HG03175 (cell line): ENCODE data around the gene MYBBP1A.

Source experiments
- ATAC-seq: cut with Tn5 transposase; IDR thresholded peaks from one replicate; pipeline ENCODE4 v1.9.1; 2021; ENCODE audit warnings: mild to moderate bottlenecking, moderate library complexity; ENCODE audit not compliant: unreplicated experiment

The MYBBP1A gene

DNA sequence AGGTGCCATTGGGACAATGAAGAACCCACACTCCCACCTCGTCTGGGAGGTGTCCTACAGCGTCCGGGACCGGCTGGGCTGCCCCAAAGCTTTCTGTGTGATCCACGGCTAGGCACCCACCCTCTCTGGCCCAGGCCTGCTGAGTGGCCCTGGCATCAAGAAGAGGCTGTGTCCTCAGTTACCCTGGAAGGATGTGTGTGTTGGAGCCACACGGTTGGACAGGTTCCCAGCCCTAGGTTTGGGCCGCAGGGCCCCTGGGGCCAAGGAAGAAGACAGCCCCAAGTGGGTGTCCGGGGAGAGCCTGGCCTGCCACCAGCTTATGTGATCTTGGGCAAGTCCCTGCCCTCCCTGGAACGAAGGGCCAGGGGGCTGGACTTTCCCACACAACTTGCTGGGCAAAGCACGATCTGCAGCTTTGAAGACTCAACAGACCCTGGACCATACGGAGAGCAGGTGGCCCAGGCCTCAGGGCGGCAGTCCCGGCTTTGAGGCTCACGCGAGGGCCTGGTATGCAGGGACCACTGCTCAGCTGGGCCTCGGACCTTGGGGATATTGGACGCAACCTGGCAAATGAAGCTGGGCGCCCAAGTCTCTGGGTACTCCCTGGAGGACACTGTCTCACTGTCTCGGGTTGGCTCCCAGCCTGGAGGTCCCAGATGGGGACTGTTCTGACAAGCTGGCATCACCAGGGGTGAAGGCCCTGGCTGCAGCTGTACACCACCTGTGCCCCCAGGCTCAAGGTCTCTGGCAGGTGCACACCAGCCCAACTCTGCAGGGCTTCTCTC lies 17.5 kb downstream of the MYBBP1A start:
- ATAC-seq: no peak

DNA sequence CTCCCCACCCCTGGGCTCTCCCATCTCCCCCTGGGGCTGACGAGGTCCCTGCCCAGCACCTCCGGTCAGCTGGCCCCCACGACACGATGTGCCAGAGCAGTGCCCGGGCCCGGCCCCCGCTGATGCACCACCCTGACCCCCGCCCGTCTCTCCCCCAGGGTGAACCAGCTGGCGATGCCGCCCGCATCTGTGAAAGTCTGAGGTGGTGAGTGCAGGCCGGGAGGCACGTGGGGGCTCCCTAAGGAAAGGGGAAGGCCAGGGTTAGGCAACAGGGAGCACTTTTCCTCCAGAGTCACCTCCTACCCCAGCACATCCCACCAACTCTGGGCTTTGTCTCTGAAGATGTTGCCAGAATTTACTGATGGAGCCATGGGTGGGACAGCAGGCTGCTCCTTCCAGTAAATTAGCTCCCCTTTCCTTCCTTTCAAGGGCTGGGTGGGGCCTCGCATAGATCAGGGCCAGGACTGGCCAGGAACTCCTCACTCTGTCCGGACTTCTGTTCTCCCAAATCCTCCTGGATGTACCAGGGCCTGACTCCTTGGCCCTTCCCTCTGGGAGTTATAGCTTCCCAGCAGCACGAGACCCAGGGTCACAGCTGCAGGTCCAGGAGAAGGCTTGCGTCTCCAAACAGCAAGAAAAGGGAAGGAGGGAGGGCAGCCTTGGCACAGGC lies 18.3 kb downstream of the MYBBP1A start:
- ATAC-seq: no peak

DNA sequence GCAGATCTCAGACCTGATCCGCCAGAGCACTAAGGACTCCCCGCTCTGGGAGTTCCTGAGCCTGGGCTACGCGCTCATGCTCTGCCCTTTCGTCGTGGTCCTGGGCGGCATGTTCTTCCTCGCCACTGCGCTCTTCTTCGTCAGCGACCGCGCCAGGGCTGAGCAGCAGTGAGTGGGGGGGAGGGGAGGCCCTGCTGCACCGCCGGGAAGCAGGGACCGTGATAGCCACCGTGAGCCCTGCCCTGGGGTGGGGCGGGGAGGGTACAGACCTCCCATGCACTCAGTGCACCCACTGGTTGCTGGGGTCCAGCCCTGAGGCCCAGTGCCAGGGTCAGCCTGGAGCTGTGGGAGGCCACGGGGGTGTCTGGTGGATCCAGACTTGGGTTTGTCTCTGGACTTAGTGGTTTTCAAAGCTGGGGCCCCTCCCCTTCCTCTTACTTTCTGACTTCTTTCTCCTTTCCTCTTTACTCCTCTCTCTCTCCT lies 18.9 kb downstream of the MYBBP1A start:
- no peak for ATAC-seq

DNA sequence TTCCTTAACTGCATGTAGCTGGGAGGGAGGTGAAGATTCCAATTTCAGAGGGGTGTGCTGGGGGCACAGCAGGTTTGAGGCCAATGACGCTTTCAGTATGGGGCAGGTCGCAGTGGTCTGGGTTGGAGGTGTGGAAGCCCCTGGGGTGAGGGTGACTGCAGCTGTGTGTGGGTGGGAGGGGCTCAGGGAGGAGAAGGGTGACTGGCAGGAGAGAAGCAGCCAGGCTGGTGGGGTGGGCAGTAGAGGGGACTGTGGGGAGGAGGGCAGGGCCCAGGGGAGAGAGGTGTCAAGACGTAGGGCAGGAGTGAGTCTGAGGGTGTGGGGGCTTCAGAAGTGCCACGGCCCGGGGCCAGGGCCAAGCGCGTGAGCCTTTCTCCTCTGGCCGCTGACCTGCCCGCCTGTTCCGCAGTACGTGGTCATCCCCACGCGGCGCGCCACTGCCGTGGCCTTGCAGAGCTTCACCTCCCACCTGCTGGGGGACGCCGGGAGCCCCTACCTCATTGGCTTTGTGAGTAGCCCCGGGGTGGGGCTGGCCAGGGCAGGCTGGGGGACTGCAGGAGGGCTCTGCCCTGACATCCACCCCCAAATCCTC lies 19.4 kb downstream of the MYBBP1A start:
- ATAC-seq: no peak

DNA sequence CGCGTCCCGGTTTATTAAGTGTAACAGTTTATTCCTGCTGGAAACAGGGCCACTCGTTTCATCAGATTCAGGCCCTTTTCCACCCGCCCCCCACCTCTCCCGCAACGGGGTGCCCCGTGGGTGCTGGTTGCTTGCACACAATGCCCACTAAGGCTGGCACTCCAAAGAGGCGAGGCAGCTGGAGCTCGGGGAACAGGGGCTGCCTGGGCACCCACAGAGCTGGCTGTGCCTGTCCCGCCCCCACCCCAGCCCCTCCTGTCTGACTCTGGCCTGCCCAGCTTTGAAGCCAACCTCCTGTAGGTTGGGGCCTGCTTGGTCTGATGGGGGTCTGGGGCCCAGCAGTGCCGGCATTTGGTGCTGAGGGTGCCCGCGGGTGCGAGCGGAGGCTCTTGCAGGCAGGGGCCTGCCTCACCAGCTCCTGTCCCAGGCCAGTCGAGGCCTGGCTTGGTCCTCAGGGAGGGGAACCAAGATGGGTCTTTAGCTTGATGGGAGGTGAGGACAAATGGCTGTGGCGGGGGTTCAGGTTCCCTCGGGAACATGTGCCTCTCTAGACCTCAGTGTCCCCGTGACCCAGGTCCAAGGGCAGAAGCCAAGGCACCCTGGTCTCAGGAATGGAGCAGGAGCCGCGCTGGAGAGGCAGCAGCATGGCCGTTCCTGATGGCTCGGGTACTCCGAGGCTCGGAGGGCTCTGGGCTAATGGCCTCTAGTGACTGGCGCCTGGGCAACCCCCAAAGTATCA lies 20.1 kb downstream of the MYBBP1A start:
- no peak for ATAC-seq

DNA sequence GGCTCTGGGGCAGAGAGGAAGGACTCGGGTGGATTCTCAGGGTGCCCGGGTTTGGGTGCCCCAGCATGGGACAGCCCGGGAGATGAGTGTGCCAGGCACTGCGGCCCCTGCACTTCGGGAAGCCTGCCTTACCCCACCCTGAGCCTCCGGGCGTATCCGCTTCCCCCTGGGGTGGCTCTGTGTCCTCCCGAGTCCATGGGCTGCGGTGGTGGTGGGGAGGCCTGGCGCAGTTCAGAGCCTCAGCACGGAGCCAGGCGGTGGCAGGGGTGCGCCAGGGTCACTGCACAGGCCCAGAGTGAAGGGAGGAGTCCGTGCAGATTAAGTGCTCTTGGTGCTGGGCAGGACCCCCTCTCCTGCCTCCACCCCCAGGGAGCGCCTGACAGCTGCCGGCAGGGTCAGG lies 20.7 kb downstream of the MYBBP1A start:
- no peak for ATAC-seq

DNA sequence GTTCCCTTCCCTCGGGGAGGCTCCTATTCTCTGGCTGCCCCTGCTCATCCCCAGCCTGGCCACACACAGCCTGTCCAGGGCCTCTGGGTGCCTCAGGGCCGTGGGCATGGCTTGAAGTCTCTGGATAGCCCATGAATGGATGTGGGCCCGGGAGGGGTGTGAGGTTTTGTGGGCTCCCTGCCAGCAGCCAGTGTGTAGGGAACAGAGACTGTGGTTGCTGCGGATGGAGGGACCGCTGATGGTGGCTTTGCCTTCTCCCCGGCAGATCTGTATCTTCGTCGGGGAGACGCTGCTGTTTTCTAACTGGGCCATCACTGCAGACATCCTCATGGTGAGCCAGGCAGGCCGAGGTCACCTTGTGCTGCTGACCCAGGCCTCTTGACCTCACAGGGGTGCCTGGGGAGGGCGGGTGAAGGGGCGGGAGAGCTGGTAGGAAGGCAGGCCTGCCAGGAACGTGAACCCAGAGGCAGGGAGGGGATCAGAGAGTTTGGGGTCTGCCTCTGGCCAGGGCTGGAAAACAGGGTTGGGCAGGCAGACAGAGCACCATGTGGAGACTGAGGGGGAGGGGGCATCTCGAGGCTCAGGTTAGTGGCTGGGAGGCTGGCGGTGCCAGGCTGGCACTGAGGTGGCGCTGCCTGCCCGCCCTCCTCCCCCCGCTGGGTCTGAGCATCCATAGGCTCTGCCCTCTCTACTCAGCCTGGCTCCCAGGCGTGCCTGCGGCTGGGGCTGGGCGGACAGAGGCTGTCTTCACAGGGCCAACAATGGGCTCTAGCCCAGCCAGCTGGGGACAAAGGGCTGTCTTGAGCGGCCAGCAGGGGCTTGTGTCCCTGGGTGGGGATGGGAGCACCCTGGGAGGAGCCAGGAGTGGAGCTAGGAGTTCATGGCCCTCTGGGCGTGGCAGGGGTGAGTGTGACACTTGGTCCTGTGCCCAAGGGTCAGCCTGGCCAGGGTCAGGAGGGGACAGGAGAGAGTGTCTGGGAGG lies 21.4 kb downstream of the MYBBP1A start:
- no peak for ATAC-seq

DNA sequence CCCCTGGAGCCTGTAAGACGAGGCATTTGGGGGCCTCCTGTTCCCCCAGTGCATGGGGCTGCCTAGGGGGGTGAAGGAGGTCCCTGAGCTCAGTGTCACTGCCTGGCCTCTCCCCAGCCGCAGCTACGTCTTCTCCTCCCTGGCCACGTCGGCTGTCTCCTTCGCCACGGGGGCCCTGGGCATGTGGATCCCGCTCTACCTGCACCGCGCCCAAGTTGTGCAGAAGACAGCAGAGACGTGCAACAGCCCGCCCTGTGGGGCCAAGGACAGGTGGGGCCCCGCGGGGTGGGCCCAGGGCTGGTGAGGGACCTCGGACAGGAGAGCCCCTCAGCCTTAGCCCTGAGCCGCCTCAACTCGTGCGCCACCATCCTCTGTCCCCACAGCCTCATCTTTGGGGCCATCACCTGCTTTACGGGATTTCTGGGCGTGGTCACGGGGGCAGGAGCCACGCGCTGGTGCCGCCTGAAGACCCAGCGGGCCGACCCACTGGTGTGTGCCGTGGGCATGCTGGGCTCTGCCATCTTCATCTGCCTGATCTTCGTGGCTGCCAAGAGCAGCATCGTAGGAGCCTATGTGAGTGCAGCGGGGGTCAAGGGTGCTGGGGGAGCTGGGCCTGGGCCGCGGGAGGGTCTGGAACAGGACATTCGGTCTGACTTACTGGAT lies 22.2 kb downstream of the MYBBP1A start:
- ATAC-seq: no peak

DNA sequence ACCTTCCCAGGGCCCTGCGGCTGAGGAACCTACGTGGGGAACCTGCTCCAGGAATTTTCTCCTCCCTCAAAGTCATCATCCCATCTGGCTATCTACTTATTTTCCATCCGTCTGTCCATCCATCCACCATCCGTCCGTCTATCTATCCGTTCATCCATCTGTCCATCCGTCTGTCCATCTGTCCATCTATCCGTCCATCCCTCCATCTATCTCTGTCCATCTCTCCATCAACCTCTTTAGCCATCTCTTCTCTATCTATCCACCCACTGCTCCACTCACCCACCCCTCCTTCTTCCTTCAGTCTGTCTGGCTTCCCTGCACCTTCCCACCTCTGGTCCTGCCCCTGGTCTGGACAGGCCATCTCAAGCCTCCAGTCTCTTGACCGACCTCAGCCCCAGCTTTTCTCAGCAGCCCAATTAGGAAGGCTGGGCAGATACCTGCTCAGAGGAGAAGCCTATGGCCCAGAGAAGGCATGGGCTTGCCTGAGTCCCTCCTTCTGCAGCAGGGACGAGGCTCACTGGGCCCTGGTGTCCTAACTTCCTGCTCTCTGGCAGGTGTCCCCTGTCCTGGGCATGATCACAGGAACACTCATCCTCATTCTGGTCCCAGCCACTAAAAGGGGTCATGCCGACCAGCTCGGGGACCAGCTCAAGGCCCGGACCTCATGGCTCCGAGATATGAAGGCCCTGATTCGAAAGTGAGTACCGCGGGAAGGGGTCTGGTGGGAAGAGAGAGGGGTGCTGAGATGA lies 23.0 kb downstream of the MYBBP1A start:
- ATAC-seq: no peak

DNA sequence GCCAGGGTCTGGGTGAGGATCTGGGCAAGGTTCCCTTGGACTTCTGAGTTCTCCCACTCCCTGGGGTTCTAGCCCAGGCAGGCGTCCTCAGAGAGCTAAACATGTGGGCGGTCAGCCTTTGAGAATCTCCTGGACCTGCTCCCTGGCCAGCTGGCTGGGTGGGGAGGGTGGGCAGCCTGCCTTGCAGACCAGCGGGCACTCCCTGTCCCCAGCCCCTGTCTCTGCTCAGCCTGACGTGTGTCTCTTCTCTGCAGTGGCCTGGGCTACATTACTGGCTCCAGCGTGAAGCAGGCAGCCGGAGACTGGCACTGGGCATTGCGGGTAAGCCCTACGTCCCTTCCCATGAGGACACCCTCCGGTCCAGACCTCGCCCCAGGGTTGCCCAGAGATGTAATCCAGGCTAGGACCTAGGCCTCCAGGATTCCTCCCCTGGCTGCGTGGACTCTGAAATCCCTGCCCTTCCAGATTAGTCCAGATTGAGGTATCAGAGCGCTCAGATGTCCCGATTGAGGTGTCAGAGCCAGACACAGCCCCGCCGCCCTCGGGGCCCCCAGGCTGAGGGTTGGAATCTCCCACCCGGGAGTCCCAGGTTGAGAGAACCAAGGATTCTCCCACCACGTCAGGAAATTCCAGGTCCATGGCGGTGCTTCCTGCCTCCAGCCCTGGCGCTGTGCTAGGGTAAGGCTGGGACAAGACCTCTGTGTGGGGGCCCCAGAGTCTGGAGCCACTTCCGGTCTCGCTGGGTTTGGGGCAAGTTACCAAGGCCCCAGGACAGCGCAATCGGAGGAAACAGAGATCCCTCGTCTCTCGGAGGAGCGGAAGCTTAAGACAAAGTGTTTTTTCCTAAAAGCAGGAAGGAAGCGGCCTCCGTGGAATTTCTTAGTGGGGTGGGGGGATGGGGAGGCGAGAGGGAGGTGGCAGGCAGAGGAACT lies 24.1 kb downstream of the MYBBP1A start:
- ATAC-seq: no peak

DNA sequence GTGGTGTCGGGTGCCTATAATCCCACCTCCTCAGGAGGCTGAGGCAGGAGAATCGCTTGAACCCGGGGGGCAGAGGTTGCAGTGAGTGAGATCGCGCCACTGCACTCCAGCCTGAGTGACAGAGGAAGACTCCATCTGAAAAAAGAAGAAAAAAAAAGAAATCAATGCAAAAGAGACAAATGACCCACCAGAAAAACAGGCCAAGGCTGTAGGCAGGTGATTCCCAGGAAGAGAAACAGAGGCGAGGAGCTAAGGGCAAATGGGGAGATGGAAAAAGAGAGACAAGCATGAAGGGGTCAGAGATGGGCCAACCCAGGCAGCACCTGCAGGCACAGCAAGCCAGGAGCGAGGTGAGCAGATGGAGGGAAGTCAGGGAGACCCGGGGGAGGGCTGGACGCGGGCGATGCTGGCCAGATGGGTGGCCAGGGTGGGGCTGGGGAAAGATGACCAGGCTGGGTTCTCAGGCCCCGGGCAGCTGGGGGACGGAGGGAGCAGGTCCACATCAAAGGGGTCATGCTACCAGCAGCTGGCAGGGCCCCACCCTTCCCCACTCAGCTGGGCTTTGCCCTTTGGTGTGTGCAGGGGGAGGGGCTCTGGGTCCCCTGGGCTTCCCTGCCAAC lies 25.5 kb downstream of the MYBBP1A start:
- ATAC-seq: no peak

DNA sequence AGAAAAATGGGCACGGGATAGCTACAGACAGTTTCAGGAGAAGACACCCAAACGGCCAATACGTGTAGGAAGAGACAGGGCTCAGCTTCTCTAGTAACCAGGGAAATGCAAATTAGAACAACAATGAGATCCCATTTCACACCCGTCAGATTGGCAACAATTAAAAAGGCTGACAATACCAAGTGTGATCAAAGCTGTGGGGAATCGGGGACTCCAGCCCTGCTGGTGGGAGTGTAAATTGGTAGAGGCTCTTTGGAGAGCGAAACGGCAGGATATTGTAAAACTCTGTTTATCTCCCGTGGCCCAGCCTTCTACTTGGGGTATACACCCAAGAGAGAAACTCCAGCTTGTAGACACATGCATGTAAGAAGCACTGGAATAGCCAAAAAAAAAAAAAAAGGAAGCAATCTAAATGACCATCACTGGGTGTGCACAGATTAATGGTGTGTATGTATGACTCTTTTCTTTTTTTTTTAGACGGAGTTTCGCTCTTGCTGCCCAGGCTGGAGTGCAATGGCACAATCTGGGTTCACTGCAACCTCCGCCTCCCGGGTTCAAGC lies 27.5 kb downstream of the MYBBP1A start:
- ATAC-seq: no peak

DNA sequence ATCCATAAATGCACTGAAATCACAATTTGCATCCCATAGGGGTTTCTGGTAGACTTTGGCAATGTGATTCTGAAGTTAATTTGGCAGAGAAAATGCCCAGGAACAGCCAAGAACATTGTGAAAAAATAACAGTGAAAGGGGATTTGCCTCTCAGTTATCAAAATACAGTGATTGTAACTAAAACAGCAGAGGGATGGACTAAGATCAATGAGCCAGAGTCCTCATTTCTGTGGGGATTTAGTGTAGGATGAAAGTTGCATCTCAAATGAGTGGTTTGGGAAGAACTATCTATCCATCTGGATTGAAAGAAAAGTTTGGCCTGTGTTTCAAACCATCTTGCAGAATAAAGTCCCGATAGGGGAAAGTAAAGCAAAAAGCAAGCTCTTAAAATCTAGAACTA lies 28.1 kb downstream of the MYBBP1A start:
- no peak for ATAC-seq

DNA sequence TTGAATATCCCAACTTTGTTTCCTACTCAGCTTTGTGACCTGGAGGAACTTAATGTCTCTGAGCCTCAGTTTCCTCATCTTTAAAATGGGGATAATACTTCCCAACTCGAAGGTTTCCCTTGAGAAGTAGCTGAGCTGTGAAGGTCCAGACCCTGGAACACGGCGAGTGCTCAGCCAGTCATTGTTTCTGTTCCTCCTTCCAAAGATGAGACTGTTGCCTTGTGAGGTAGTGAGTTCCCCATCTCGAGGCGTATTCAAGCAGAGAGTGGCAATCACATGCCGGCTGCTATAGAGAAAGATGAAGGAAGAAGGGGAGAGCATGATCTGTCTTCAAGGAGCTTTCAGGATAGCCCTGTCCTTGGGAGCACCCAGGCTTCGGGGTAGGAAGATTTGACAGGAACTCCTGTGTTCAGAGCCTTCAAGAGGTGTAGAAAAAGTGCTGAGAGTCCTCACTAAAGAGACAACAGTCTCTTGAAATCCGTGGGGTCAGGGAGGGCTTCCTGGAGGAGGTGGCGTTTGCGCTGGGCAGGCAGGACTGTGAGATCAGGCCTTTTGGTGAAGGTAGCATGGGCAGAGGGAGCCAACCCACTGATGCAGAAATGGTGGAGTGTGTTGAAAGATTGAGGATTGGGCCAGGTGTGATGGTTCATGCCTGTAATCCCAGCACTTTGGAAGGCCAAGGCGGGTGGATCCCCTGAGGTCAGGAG lies 29.3 kb downstream of the MYBBP1A start:
- no peak for ATAC-seq

DNA sequence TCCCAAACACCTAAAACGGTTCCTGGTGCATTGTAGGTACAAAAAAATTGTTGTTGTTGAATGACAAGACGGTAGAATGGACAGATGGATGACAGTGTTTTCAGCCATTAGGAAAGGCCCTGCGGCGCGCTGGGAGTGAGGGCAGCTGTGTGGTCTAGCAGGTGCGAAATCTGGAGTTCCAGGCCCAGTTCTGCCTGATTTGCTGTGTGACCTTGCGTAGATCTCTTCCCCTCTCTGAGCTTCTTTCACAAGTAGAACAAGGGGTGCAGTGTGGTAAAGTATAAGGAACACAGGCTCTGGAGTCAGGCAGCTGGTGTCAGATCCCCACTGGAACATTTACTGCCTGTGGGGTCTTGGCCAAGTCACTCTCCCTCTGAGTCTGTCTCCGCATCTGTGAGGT lies 31.2 kb downstream of the MYBBP1A start:
- no peak for ATAC-seq

DNA sequence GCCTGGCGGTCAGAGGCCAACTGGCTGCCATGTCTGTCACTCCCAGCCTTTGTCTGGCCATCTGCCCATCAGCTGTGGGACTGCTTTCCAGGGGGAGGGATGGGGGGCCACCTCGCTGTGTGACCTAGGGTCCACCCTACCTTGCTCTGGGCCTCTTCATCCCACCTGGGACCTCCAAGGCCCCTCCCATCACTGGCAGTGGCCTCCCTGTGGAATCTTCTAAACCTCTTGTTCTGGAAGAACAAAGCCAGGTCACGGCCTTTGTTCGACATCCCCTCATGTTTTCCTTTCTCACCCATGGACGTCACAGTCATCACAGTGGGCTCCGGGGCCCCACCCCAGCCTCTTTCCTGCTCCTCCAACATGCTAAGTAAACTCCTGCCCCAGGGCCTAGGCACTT lies 32.5 kb downstream of the MYBBP1A start:
- ATAC-seq: no peak
